Gastroesophageal sphincter (tissue), 3 donors: Measurements from ENCODE around the gene RIOK2.

Experiments used
- CTCF ChIP-seq, 4 experiments: fragments of 200-600 bp in 2 of 4; fragments of 450-650 bp in 2 of 4; sonication (generic) in 1 of 4; IDR thresholded peaks; one replicate each; pipeline ENCODE4 v1.5.1; 2017 to 2019; ENCODE audit warnings: antibody characterized with exemption in 4 of 4, mild to moderate bottlenecking in 2 of 4, moderate library complexity in 2 of 4
- POLR2A ChIP-seq, 2 donors: fragments of 450-650 bp; IDR thresholded peaks; one replicate each; pipeline ENCODE4 v1.6.1; 2017; ENCODE audit warnings: antibody characterized with exemption in 2 of 2, mild to moderate bottlenecking in 2 of 2, moderate library complexity in 1 of 2

GRCh38 chr5:97193355-97193688 is 10.3 kb upstream of the RIOK2 start:
- TF ChIP-seq POLR2A (IDR thresholded peaks at IDR 0.05) (no peak), CTCF (IDR thresholded peaks at IDR 0.05) (no peak)
